Progenitor cell of endocrine pancreas (in vitro differentiated cells): Measurements from ENCODE around the gene SLCO2A1. TPM values are rescaled to one million over a fixed set of nuclear protein-coding genes. Genes with fewer than 3 reads are reported as not detected.
A peak's percentile ranks its signal among the peaks of the same experiment; 100 is the strongest.

Experiments used
- DNase-seq: peaks from one replicate; pipeline ENCODE4 v3.0.0; 2021; ENCODE audit warnings: low spot score; ENCODE audit not compliant: unreplicated experiment
- H3K27ac Mint-ChIP-seq: 2 replicates; pipeline ENCODE4 v1.8.0; 2021; ENCODE audit warnings: mild to moderate bottlenecking, moderate library complexity, mixed read lengths
- H3K27me3 Mint-ChIP-seq: 2 replicates; pipeline ENCODE4 v1.8.0; 2021; ENCODE audit warnings: mixed read lengths
- H3K36me3 Mint-ChIP-seq: 2 replicates; pipeline ENCODE4 v1.8.0; 2022; ENCODE audit warnings: mixed read lengths; ENCODE audit not compliant: insufficient read depth
- H3K4me1 Mint-ChIP-seq: 2 replicates; pipeline ENCODE4 v1.8.0; 2021; ENCODE audit warnings: low read depth, mixed read lengths
- H3K4me3 Mint-ChIP-seq: 2 replicates; pipeline ENCODE4 v1.8.0; 2021; ENCODE audit warnings: low read depth, mild to moderate bottlenecking, moderate library complexity, mixed read lengths
- H3K9me3 Mint-ChIP-seq: 2 replicates; pipeline ENCODE4 v1.8.0; 2021; ENCODE audit warnings: low read depth, mixed read lengths
- total RNA-seq: library from RNA; stranded (reverse); gene quantifications from 2 replicates; pipeline ENCODE4 v1.2.1, GENCODE V29; 2021
- TF ChIP-seq, protein P1 (sequence below): fragments of 200-600 bp; sonication (generic); IDR thresholded peaks from one replicate; pipeline ENCODE4 v1.5.0; 2021; ENCODE audit warnings: antibody characterized with exemption, mild to moderate bottlenecking; ENCODE audit not compliant: unreplicated experiment

SLCO2A1 gene
- total RNA-seq, 1 donor from 2014 or later, result 27.9 TPM

- peaks cover 1% of the 10 kb centered on the region for H3K36me3 Mint-ChIP-seq
- no peak for DNase-seq
- H3K9me3 Mint-ChIP-seq, result peaks cover 11% of the 10 kb centered on the region
- H3K4me3 Mint-ChIP-seq, result no peak overlapping the region
- H3K27ac Mint-ChIP-seq, result no peak overlapping the region
- peaks cover 1% of the 10 kb centered on the region for H3K4me1 Mint-ChIP-seq
- TF ChIP-seq, protein P1, sequence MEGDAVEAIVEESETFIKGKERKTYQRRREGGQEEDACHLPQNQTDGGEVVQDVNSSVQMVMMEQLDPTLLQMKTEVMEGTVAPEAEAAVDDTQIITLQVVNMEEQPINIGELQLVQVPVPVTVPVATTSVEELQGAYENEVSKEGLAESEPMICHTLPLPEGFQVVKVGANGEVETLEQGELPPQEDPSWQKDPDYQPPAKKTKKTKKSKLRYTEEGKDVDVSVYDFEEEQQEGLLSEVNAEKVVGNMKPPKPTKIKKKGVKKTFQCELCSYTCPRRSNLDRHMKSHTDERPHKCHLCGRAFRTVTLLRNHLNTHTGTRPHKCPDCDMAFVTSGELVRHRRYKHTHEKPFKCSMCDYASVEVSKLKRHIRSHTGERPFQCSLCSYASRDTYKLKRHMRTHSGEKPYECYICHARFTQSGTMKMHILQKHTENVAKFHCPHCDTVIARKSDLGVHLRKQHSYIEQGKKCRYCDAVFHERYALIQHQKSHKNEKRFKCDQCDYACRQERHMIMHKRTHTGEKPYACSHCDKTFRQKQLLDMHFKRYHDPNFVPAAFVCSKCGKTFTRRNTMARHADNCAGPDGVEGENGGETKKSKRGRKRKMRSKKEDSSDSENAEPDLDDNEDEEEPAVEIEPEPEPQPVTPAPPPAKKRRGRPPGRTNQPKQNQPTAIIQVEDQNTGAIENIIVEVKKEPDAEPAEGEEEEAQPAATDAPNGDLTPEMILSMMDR, result no peak
- H3K27me3 Mint-ChIP-seq, result peaks cover 9% of the 10 kb centered on the region
Measured at GRCh38 chr3:133917144-133917543, 112.6 kb downstream of the SLCO2A1 start.

DNA sequence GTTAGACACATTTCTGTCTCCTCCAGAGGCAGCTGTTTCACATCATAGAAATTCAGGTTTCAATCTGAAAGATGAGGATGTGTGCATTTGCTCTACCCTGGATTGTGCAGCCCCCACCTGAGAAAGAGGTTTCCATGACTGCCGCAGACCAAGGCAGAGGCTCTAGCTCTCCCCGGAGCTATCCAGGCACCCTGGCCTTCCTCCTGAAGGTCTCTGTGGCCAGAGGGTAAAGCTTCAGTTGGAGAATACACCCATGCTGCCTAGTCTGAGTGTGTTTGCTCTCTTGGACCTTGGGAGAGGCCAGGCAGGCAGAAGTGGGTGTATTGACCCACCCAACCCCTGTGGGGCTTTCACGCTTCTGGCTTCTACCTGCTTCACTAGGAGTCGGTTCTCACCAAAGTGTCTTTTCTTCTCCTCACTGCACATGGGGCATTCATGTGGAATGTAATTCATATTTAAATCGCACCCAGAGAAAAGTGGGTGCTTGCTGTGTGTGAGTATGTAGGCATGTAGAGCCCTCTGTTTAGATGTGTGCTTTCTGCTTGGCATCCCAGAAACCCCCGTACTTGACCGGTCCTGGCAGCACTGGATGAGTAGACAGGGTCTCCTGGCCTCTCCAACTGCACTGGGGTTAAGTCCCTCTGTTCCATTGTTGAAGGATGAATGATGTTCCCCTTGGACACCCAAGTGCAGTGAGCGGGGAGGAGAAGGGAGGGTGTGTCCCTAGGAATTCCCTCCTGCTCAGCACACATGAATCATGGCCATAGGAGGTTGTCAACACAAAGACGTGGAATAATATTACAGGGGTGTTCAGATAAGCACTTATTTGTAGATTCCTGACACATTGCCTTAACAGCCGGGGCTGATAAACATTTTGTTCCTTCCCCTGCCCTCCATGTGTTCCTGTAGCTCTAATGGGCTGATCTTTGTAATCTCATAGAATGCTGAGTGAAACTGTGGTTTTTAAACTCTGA, 113.8 kb downstream of the SLCO2A1 start:
- peaks cover 11% of the 10 kb centered on the region for H3K9me3 Mint-ChIP-seq
- TF ChIP-seq, protein P1, result no peak
- peaks cover 1% of the 10 kb centered on the region for H3K4me1 Mint-ChIP-seq
- H3K27me3 Mint-ChIP-seq, result peaks cover 9% of the 10 kb centered on the region
- H3K27ac Mint-ChIP-seq, result no peak overlapping the region
- H3K36me3 Mint-ChIP-seq, result peaks cover 1% of the 10 kb centered on the region
- no peak for DNase-seq
- H3K4me3 Mint-ChIP-seq, result no peak overlapping the region

DNA sequence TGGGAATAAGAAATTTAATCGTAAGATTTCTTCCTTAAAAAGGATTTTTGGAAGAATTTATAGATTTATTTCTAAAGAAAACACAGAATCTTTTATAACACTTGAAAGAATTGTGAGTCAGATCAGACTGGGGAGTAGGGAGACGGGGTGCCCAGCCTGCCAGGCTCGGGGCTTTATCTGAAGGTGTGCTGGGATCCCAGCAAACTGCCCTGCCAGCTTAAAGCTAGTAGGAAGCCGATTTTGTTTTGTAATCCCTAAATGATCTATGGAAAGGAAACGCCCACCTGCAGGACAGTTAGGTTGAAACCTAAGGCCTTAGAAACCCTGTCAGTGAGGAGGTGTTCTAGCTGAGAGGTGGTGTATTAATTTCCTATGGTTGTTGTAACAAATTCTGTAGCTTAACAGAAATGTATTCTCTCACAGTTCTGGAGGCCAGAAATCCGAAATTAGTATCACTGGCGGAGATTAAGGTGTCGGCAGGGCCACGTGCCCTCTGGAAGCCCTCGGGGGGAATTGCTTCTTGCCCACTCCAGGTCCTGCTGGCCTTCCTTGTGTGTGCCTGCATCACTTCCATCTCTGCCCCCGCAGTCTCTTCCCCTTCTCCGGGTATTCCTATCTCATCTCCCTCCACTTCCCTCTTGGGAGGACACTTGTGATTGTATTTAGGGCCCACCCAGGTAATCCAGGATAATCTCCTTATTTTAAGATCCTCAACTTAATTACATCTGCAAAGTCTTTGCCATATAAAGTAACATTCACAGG, 114.7 kb downstream of the SLCO2A1 start:
- Mint-ChIP-seq H3K36me3 (peaks cover 1% of the 10 kb centered on the region), H3K27me3 (peaks cover 14% of the 10 kb centered on the region), H3K4me3 (no peak overlapping the region), H3K27ac (no peak overlapping the region), H3K4me1 (peaks cover 1% of the 10 kb centered on the region), H3K9me3 (peaks cover 11% of the 10 kb centered on the region)
- no peak for DNase-seq
- TF ChIP-seq, protein P1, result no peak

GRCh38 chr3:133910422-133910821, 119.3 kb downstream of the SLCO2A1 start:
- DNase-seq, result no peak
- H3K27me3 Mint-ChIP-seq, result peaks cover 17% of the 10 kb centered on the region
- H3K4me3 Mint-ChIP-seq, result no peak overlapping the region
- no peaks in the 10 kb centered on the region for H3K9me3 Mint-ChIP-seq
- TF ChIP-seq, protein P1, result peak; percentile 41
- H3K4me1 Mint-ChIP-seq, result no peaks in the 10 kb centered on the region
- no peaks in the 10 kb centered on the region for H3K36me3 Mint-ChIP-seq
- no peak overlapping the region for H3K27ac Mint-ChIP-seq

- H3K9me3 Mint-ChIP-seq, result no peaks in the 10 kb centered on the region
- no peaks in the 10 kb centered on the region for H3K36me3 Mint-ChIP-seq
- no peak overlapping the region for H3K27ac Mint-ChIP-seq
- H3K4me1 Mint-ChIP-seq, result no peaks in the 10 kb centered on the region
- H3K27me3 Mint-ChIP-seq, result peaks cover 34% of the 10 kb centered on the region
- no peak overlapping the region for H3K4me3 Mint-ChIP-seq
- no peak for DNase-seq
- TF ChIP-seq, protein P1, result no peak
Measured at GRCh38 chr3:133905376-133905775, 124.3 kb downstream of the SLCO2A1 start.
